D341Med (cell line): ENCODE results near the gene ZNF792.
"Not testable (repeated sequence)": the region's sequence is repeated elsewhere in the genome, so short reads cannot be mapped to it uniquely, and the experiment has no call there.

ENCODE experiments used
- DNase-seq: peaks from one replicate; pipeline ENCODE4 v3.0.0; 2012; ENCODE audit warnings: low spot score

ZNF792 gene

GRCh38 chr19:34998777-34999497, 34.9 kb upstream of the ZNF792 start:
- DNase-seq, result peak; percentile 31

GRCh38 chr19:34998224-34998623, 34.2 kb upstream of the ZNF792 start:
- DNase-seq, result not testable (repeated sequence)

DNA sequence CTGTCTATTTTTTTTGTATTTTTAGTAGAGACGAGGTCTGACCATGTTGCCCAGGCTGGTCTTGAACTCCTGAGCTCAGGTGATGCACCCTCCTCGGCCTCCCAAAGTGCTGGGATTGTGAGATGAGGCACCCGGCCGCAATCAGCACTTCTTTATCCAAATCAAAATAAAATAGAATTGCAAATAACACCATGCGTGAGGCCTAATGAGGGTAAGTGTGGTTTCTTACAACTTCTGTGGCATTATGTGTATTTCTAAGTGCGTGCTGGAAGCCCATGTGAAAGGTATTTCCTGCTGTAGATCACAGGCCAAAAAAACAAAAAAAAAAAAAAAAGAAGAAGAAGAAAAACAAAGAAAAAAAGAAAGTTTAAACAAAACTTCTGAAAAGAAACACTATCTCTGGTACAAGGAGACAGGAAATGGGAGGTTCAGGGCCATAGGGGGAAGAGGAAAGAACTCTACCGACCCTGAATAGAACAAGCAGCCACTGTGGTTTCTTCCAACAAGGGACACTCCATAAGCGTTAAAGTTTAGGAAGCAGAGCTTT, 33.1 kb upstream of the ZNF792 start:
- no peak for DNase-seq

DNA sequence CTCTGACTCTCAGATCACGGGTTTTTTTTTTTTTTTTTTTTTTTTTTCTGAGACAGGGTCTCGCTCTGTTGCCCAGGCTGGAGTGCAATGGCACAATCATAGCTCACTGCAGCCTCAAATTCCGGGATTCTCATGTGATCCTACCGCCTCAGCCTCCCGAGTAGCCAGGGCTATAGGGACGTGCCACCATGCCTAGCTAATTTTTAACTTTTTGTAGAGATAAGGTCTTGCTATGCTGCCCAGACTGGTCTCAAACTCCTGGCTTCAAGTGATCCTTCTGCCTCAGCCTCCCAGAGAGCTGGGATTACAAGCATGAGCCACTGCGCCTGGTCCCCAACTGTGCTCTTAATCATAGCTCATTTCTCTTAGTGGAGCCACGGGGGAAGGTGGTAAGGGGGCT, 31.5 kb upstream of the ZNF792 start:
- DNase-seq, result no peak

DNA sequence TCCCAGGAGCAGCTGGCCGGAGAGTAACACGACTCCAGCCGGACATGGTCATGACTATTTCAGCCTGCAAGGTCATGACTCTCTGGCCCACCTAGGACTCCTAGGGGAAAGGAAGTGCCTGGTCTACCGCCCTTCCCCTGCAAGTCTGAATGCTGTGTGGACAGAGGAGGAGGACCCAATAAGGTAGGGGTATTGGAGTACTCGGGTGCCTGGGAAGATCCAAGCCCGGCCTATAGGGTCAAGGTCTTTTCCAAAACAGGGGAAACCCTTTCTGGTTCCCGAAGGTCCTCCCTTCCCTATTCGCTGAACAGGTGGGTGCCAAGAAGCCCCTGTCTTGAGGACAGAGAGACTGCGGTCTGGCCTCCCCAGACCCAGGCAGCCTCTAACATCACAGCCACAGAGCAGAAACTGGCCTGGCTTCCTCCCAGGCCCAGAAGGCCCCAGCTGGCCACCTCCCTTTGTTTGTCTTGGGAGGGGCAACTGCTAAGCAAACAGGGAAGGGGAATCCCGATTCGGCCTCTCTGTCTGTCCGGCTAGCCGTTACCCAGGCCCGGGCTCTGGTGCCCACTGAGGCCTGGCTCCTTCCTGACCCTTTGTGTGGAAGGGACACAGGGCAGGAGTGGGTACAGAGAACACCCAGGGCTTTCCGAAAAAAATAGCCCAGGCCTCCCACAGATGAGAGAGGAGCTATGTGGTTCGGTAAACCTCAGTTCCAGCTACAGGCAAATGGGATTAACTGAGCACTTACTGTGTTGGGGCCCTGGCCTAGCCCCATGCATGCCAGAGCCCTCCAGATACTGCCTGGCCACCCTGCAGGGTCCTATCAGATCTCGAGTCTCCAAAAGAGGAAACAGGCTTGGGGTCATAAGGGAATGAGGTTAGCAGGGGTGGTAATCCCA, 30.9 kb upstream of the ZNF792 start:
- DNase-seq, result no peak

DNA sequence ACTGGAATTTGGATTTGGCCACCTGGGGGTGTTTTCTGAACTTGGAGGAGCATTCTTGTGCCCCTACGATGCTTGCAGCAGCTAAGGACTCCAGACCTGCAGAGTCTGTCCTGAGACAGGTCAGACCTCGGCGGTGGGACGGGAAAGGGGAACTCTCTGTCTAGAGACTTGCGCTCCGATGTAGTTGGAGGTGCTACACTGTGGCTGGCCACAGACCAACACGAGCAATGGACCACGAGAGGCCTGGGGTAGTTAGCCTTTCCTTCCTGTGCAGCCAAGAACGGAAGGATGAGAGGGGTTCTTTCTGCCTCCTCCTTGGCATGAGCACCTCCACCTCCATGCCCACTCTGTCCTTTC, 30.2 kb upstream of the ZNF792 start:
- DNase-seq, result no peak

DNA sequence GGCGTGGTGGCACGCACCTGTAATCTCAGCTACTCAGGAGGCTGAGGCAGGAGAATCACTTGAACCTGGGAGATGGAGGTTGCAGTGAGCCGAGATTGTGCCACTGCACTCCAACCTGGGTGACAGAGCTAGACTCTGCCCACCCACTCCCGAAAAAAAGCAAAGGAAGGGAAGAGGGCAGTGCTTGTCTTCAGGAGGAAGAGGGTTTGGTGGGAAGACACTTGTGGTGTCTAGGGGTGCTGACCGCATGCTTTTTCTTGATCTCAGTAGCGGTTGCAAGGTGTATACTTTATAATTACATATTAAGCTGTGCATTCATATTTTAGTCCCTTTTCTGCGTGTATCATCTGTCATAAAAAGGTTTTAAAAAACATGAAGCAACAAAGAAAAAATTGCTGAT, 28.6 kb upstream of the ZNF792 start:
- DNase-seq, result not testable (repeated sequence)

GRCh38 chr19:34991542-34992333, 27.7 kb upstream of the ZNF792 start:
- no peak for DNase-seq

DNA sequence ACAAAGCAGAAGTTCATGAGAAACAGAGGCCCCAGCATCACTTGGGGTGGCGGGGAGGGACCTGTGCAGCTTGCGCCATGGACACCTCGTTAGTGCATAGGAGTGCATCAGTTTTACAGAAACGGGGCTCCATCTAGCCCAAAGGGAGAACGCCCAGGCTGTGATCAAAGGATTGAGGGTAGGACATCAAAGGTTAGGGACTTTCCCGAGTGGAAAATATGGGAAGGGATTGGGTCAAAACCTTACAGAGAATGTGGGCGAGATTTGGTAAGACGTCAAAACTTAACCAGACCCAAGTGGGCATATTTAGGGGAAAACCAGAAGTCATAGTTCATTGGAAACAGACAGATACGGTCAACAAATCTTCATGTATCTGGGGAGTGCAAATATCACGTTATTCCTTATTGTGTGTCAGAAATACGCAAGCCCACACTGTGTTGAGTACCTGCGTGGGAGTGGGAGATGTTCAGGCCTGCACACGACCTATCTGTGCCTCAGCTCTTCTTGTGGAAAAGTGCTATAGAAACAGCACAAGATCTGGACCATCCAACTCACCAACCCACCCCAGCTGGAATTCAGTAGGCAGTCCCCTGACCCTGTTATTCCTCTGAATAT, 26.7 kb upstream of the ZNF792 start:
- no peak for DNase-seq

- DNase-seq, result no peak
These were observed 25.3 kb upstream of the ZNF792 start for GRCh38 chr19:34989298-34989697.

- DNase-seq, result no peak
These were observed 24.1 kb upstream of the ZNF792 start for GRCh38 chr19:34988119-34988518.

GRCh38 chr19:34985249-34986022, 21.4 kb upstream of the ZNF792 start:
- DNase-seq, result no peak

DNA sequence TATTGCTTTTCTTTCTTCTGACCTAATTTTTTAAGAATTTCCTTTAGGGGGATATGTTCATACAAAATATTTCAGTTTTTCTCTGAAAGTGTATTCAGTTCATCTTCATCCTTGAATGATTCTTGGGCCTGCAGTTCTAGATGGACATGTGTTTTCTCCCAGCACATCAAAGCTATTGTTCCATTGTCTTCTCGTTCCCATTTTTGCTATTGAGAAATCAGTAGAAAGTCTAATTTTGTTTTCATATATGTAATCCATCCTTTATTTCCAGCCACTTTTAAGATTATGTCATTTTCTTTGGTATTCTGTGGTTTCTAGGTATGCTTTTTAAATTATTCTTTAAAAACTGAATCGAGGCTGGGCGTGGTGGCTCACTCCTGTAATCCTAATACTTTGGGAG, 20.3 kb upstream of the ZNF792 start:
- DNase-seq, result no peak

DNA sequence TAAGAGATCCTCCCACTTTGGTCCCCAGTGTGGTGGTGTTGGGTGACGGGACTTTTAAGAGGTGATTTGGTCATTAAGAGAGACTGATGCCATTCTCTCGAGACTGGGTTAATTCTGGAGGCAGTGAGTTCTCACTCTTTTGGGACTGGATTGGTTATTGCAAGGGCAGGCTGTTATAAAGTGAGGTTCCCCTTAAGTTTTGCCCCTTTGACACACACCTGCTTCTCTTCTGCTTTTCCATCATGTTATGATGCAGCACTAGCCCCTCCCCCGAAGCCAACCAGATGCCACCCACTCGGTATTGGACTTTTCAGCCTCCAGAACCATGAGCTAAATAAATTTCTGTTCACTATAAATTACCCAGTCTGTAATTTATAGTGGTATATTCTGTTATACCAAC, 19.8 kb upstream of the ZNF792 start:
- DNase-seq, result no peak

DNA sequence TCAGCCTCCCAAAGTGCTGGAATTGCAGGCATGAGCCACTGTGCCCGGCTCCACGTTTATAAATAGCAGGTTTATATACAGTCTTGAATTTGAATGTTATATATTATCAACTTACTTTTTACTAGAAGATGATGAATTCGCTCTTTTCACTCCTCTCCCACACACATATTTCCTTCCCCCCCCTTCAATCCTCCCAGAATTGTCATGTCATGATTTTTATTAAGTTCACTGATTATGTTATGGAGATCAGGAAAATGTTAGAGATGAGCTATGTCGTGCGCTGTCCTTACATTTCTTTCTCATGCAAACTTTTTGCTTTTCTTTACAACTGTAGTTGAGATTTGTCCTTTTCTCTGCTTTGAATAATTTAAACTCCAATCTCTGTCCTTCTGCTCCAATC, 18.2 kb upstream of the ZNF792 start:
- DNase-seq, result no peak

DNA sequence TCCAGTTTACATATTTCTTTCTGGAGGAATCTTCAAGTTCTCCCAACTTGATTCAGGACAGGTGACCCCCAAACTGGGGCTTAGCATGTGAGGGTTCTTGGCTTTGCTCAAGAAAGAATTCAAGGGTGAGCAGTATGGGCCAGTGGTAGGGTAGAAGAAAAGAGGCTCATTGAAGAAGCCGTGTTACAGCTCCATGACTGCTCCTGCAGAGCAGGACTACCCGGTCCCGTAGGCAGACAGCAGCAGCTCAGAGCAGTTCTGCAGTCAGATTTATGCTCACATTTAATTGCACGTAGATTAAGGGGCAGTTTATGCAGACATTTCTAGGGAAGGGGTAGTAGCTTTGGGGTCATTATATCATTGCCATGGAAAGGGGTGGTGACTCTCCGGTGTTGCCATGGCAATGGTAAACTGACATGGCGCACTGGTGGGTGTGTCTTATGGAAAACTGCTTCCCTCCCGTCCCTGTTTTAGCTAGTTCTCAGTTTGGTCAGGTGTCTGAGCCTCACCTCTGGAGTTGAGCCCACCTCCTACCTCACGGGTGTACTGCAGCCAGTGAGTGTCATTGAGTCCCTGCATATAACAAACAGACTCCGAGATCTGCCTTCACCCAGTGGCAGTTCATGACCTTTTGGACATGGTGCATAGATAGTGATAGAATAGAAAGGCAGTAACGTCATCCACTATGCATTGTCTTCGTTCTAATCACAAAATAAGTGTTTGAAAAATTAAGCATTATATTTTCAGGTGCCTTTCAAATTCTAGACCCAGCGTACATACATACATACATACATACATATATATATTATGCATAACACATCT, 16.0 kb upstream of the ZNF792 start:
- no peak for DNase-seq

- no peak for DNase-seq
These were observed 12.6 kb upstream of the ZNF792 start for GRCh38 chr19:34976611-34977010.

DNA sequence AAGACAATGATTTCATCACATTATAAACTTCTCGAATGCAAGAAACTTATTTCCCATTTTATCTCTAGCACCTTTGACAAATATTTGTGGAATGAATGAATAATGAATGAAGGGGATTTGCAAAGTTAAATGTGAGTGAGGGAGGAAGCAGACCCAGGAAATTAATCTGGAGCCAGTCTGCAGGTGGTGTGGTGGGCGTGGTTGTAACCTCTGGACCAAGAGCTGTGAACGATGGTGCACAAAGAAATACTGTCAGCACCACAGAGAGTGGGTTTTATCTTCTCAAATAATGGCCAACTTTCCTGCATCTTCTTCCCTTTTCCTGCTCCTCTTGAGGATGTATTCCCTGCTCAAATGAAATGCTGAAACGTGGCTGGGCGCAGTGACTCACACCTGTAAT, 11.0 kb upstream of the ZNF792 start:
- DNase-seq, result no peak

DNA sequence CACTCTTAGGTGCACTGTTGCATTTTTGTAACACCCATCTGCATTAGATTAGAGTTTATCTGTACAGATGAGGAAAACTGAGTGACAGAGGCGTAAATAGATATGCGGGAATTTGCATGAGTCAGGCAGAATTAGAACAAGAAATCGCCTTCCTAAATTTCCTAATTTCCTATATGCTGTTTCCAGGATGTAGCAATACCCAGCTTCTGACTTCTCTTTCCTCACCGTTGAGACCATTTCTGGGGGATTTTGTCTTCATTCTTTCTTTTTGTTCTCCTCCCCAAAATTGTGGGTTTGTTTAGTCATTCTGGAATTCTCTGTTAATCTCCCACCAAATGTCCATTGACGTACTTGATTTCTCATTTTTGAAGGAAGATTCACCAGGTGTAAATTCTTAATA, 10.6 kb upstream of the ZNF792 start:
- no peak for DNase-seq

DNA sequence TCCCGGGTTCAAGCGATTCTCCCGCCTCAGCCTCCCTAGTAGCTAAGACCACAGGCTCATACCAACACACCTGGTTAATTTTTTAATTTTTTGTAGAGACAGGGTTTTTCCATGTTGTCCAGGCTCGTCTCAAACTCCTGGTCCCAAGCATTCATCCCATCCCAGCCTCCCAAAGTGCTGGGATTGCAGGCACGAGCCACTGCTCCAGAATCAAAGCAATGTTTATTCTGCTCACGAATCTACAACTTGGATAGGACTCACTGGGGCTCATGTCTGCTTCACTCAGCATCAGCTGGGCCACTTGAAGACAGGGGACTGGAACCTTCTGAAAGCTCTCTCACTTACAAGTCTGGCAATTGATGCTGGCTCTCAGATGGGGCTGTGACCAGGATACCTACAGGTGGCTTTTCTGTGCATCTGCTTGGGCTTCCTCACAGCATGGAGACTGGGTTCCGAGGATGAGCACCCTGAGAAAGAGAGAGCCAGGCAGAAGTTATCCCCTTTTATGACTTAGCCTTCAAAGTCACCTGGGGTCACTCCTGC, 8.2 kb upstream of the ZNF792 start:
- no peak for DNase-seq
